GM18505 (cell line): Measurements from ENCODE around the gene PIP4K2A.
"Not testable (repeated sequence)": the region's sequence is repeated elsewhere in the genome, so short reads cannot be mapped to it uniquely, and the experiment has no call there.

ENCODE experiments used
- ATAC-seq: cut with Tn5 transposase; IDR thresholded peaks from one replicate; pipeline ENCODE4 v1.9.1; 2021; ENCODE audit not compliant: unreplicated experiment
- POLR2A ChIP-seq: IDR thresholded peaks from 4 replicates; pipeline ENCODE4 v1.6.1; 2011; ENCODE audit warnings: borderline replicate concordance; ENCODE audit not compliant: insufficient read depth, insufficient read length; ENCODE audit errors: extremely low read depth

PIP4K2A gene

GRCh38 chr10:22697800-22698199 is 16.6 kb downstream of the PIP4K2A start:
- no peak for ATAC-seq
- no peak for TF ChIP-seq POLR2A

- no peak for TF ChIP-seq POLR2A
- no peak for ATAC-seq
These were observed 17.3 kb downstream of the PIP4K2A start for GRCh38 chr10:22697101-22697500.

- no peak for ATAC-seq
These were observed 20.5 kb downstream of the PIP4K2A start for GRCh38 chr10:22693860-22694259.

GRCh38 chr10:22693371-22693784 is 21.0 kb downstream of the PIP4K2A start:
- no peak for TF ChIP-seq POLR2A
- no peak for ATAC-seq

More at GRCh38 chr10:22693860-22694259, 20.5 kb downstream of the PIP4K2A start:
- TF ChIP-seq POLR2A, result no peak

GRCh38 chr10:22692119-22692518 is 22.3 kb downstream of the PIP4K2A start:
- ATAC-seq, result not testable (repeated sequence)

GRCh38 chr10:22690614-22691431 is 23.6 kb downstream of the PIP4K2A start:
- ATAC-seq, result no peak
- TF ChIP-seq POLR2A, result no peak

- no peak for ATAC-seq
- TF ChIP-seq POLR2A, result no peak
These were observed 24.2 kb downstream of the PIP4K2A start for GRCh38 chr10:22690158-22690557.

- no peak for ATAC-seq
- TF ChIP-seq POLR2A, result no peak
These were observed 28.0 kb downstream of the PIP4K2A start for GRCh38 chr10:22686347-22686746.

- ATAC-seq, result no peak
- no peak for TF ChIP-seq POLR2A
These were observed 28.5 kb downstream of the PIP4K2A start for GRCh38 chr10:22685926-22686325.

- TF ChIP-seq POLR2A, result no peak
- no peak for ATAC-seq
These were observed 29.7 kb downstream of the PIP4K2A start for GRCh38 chr10:22684699-22685098.

- TF ChIP-seq POLR2A, result peak; percentile 48
- ATAC-seq, result peak; percentile 63
These were observed 31.3 kb downstream of the PIP4K2A start for GRCh38 chr10:22683140-22683389.

GRCh38 chr10:22682237-22683139 is 31.9 kb downstream of the PIP4K2A start:
- no peak for ATAC-seq
- no peak for TF ChIP-seq POLR2A

- no peak for TF ChIP-seq POLR2A
- no peak for ATAC-seq
These were observed 32.6 kb downstream of the PIP4K2A start for GRCh38 chr10:22681783-22682183.

GRCh38 chr10:22681301-22681700 is 33.1 kb downstream of the PIP4K2A start:
- no peak for ATAC-seq
- TF ChIP-seq POLR2A, result no peak
